Measurements from ENCODE around the gene ITGA2B. TPM values are rescaled to one million over a fixed set of nuclear protein-coding genes. Genes with fewer than 3 reads are reported as not detected.

Gene ITGA2B
- total and polyA plus RNA-seq, 2 of the 4 experiments (the other 2 are of a cell fraction): under 0.01 to 0.26 TPM

GRCh38 chr17:44363613-44364159, 25.8 kb downstream of the ITGA2B start, which contains the start of gene FAM171A2 (continued):
- TF ChIP-seq MXI1 (IDR thresholded peaks at IDR 0.05; ENCODE audit: borderline replicate concordance, low read depth, low read length): 0 out of 2 replicates have a peak, but pooled peaks have one; percentile 10

DNA sequence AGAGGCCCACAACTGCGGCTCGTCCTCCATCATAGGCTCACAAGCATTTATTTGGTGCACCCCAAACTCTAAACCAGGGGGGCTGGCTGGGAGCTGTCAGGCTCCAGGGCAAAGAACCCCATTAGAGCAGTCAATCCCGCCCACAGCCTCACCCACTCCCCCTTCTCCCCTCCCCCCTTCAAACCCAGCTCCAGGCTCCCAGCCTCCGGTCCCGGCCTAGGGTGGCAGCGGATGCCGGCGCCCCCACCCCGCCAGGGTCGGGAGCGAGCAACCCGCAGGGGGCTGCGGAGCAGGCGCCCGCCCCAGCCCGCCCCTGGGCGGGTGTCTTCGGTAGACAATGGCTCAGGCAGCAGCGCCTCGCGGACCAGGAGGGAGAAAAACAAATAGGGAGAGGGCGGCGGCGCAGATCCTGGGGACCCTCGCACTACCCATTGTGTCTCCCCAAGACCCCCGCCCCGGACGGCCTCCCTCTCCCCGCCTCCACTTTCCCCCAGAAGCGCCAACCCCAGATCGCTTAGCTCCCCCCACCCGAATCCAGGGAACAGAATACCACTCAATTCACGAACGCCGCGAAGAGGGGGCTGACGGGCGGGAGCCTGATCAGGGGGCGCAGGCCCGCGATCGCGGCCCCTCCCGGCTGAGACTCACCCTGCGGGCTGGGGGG, 26.4 kb downstream of the ITGA2B start:
- H3K56ac ChIP-seq (ENCODE audit: extremely low read depth, insufficient read depth, low read length): 0 out of 2 replicates have a peak overlapping the region, but pooled peaks have one; percentile 6
- H3K23ac ChIP-seq (ENCODE audit: low read depth, low read length): no peak overlapping the region; the same call in 1 of the 2 replicates
- H3K27ac ChIP-seq (ENCODE audit: insufficient read depth, low read length): peak overlapping the region; percentile 26; the same call in 1 of the 2 replicates
- DNase-seq (no peak), ATAC-seq (ENCODE audit: low read depth) (peak; percentile 35)
- H3K18ac ChIP-seq (ENCODE audit: low read depth, low read length): no peak overlapping the region; the same call in 1 of the 2 replicates
- intact Hi-C loops (cut with micrococcal nuclease) (no loop called here), dilution Hi-C loops (cut with HindIII; ENCODE audit: low sequenced_read_pairs, unreplicated experiment) (no loop called here), in situ Hi-C loops (cut with MboI; ENCODE audit: low sequenced_read_pairs) (no loop called here)
- TF ChIP-seq CEBPB (IDR thresholded peaks at IDR 0.05; ENCODE audit: low read depth, low read length): no peak
- no peak for TF ChIP-seq MAFK (IDR thresholded peaks at IDR 0.05; ENCODE audit: low read depth, low read length)
- no peak for TF ChIP-seq MXI1 (IDR thresholded peaks at IDR 0.05; ENCODE audit: borderline replicate concordance, low read depth, low read length)
- TF ChIP-seq BHLHE40 (IDR thresholded peaks at IDR 0.05; ENCODE audit: low read depth, low read length): no peak
- no peak for TF ChIP-seq ELK1 (IDR thresholded peaks at IDR 0.05; ENCODE audit: borderline replicate concordance, low read depth, low read length)
- no peak for TF ChIP-seq FOS (IDR thresholded peaks at IDR 0.05; ENCODE audit: low read depth, low read length)
- TF ChIP-seq USF2 (IDR thresholded peaks at IDR 0.05; ENCODE audit: low read depth, low read length): no peak
- TF ChIP-seq POLR2A (IDR thresholded peaks at IDR 0.05; ENCODE audit: low read depth, low read length): no peak
- no peak for TF ChIP-seq RAD21 (IDR thresholded peaks at IDR 0.05; ENCODE audit: low read length)
- H2BK15ac ChIP-seq (ENCODE audit: low read depth, low read length): no peak overlapping the region
- H4K5ac ChIP-seq (ENCODE audit: low read depth, low read length): no peak overlapping the region
- H3K79me1 ChIP-seq (ENCODE audit: low read depth in 1 of 2, low read length in 2 of 2): peaks cover 4 to 28% of the 10 kb centered on the region in 2 experiments; a peak in 2 of 4 replicates
- H3K4me2 ChIP-seq (ENCODE audit: low read depth, low read length): peak overlapping the region; percentile 86
- ChIA-PET CTCF (interaction anchor here (0.9 to 1.7 kb wide), 6 partner anchors 10 to 159 kb away, joined by 3 to 6 read pairs (median 4); no protein-coding TSS in a partner anchor), POLR2A (ENCODE audit: unreplicated experiment) (no interaction called here)
- no peak overlapping the region for H4K91ac ChIP-seq (ENCODE audit: insufficient read depth, low read depth, low read length)
- H2BK120ac ChIP-seq (ENCODE audit: low read depth, low read length): 0 out of 2 replicates have a peak overlapping the region, but pooled peaks have one; percentile 4
- H3K4me1 ChIP-seq (ENCODE audit: control insufficient read depth, insufficient read depth, low read length): peaks cover 15% of the 10 kb centered on the region
- H3K9me1 ChIP-seq (ENCODE audit: insufficient read depth, low read length): peaks cover 8% of the 10 kb centered on the region; the same call in 1 of the 2 replicates
- H4K8ac ChIP-seq (ENCODE audit: low read depth in 2 of 2, low read length in 2 of 2): peak overlapping the region in 1 of 2 experiments; percentile 69; a peak in 1 of 4 replicates
- H2AFZ ChIP-seq (replicated peaks; ENCODE audit: low read length, poor library complexity): peak overlapping the region; percentile 93
- BruUV-seq (replicated peaks): no TSS peak
- no peak overlapping the region for H2BK5ac ChIP-seq (ENCODE audit: low read depth, low read length, poor library complexity, severe bottlenecking)
- no peak overlapping the region for H2BK20ac ChIP-seq (ENCODE audit: low read depth, low read length)
- H3K4me3 ChIP-seq (ENCODE audit: insufficient read depth, low read depth, low read length): peak overlapping the region; percentile 88
- H3K14ac ChIP-seq (replicated peaks; ENCODE audit: low read depth, low read length): peak overlapping the region; percentile 51; the same call in 1 of the 2 replicates
- peak overlapping the region; percentile 87 for H2AK9ac ChIP-seq (replicated peaks; ENCODE audit: low read depth, low read length, poor library complexity)
- H4K20me1 ChIP-seq (ENCODE audit: insufficient read depth, low read length): peaks cover 11% of the 10 kb centered on the region
- peaks cover 20% of the 10 kb centered on the region for H3K27me3 ChIP-seq (ENCODE audit: control insufficient read depth, insufficient read depth, low read length)
- H3K36me3 ChIP-seq (ENCODE audit: control insufficient read depth, insufficient read depth, low read length): peaks cover 3% of the 10 kb centered on the region; the same call in 1 of the 2 replicates
- no peak overlapping the region for H3K4ac ChIP-seq (ENCODE audit: low read depth, low read length)
- no peaks in the 10 kb centered on the region for H3K9me3 ChIP-seq (ENCODE audit: control insufficient read depth, insufficient read depth, low read length)
- no peak overlapping the region for H2AK5ac ChIP-seq (ENCODE audit: low read depth, low read length)
- 0% methylated on average over 10 of the region's 45 CpGs; no CpG with 5 or more reads in 1 of the 2 experiments for WGBS, 2 experiments (ENCODE audit: extremely low coverage in 2 of 2, insufficient read length in 1 of 2)
- peak overlapping the region; percentile 71 for H3K9ac ChIP-seq (ENCODE audit: low read depth, low read length)
